Left lobe of liver (tissue), 2 donors: ENCODE measurements around the gene PADI4. TPM values are rescaled to one million over a fixed set of nuclear protein-coding genes. Genes with fewer than 3 reads are reported as not detected.

Experiments used
- ATAC-seq: fragments of 200-7000 bp; cut with Tn5 transposase; one replicate; pipeline ENCODE4 v1.9.1; 2020; ENCODE audit warnings: mild to moderate bottlenecking, moderate library complexity
- DNase-seq: peaks from one replicate; pipeline ENCODE4 v3.0.0-alpha.2; 2020; ENCODE audit warnings: low spot score
- total RNA-seq: library from RNA; stranded (reverse); gene quantifications from one replicate; pipeline ENCODE4 v1.2.1, GENCODE V29; 2021
- donor health status: DM: no; HTN: no; CAD: no; lungs with moderate emphysema.
- donor health status: DM: no; HTN: yes; CAD: no.

The PADI4 gene
- total RNA-seq, 1 donor from 2014 or later = 0.45 TPM

- ATAC-seq = no peak
- DNase-seq = no peak
Measured at GRCh38 chr1:17282836-17283235, 25.2 kb upstream of the PADI4 start.

GRCh38 chr1:17286646-17287045 is 21.4 kb upstream of the PADI4 start:
- ATAC-seq (no peak), DNase-seq (no peak)

GRCh38 chr1:17287130-17287776 is 20.7 kb upstream of the PADI4 start:
- ATAC-seq = no peak
- DNase-seq = no peak

- no peak for DNase-seq
- no peak for ATAC-seq
Measured at GRCh38 chr1:17289721-17290120, 18.3 kb upstream of the PADI4 start.

- no peak for ATAC-seq
- DNase-seq = no peak
Measured at GRCh38 chr1:17290553-17290952, 17.4 kb upstream of the PADI4 start.

- ATAC-seq (no peak), DNase-seq (no peak)
Measured at GRCh38 chr1:17292299-17293160, 15.5 kb upstream of the PADI4 start.

DNA sequence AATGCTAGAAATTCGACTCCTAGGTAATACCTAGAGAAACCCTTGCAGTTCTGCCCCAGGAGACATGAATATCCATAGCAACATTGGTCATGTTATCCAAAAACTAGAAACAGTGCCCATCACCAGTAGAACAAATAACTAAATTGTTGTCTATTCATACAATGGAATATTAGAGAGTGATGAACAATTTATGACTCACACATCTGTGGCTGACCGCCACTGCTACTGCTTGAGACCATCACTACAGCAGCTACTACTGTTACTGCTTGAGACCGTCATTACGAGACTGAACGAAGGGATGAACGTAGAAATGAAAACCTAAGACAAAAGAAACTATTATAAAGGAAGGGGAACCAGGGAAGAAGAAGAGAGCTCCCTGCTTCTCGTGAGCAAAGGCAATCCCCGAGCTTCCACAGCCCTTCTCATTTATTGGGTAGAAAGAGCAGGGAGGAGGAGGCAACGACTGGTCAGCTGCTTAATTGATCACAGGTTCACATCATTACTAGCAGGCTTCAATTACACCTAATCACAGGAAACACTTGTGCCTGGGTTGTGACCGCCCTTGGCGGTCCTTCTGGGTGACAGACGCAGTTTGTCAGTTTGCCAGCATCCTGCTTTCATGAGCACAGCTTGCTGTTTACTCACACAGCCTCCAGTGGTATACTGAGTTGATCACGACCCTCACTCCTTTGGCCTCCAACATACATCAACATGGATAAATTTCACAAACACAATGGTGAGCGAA is 14.1 kb upstream of the PADI4 start:
- no peak for ATAC-seq
- no peak for DNase-seq

- no peak for DNase-seq
- no peak for ATAC-seq
Measured at GRCh38 chr1:17295292-17295691, 12.7 kb upstream of the PADI4 start.

GRCh38 chr1:17296086-17296485 is 11.9 kb upstream of the PADI4 start:
- DNase-seq (no peak), ATAC-seq (no peak)

DNA sequence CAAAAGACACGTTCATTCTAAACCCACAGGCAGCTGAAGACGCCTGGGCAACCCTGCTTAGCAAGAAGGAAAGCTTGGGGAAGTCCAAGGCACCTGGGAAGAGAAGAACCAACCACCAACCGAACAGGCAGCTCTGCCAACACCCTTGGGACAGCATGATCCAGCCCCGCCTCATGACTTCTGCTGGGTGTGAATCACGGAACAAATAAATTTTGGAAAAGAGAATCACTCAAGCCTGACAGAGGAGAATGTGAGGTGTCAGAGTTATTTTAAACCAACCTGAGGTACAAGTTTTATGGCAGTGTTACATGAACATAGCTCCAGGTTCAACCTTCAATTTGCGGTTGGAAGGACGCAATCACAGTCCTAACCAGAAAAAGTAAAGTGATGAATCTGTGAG is 10.0 kb upstream of the PADI4 start:
- no peak for ATAC-seq
- DNase-seq = no peak

DNA sequence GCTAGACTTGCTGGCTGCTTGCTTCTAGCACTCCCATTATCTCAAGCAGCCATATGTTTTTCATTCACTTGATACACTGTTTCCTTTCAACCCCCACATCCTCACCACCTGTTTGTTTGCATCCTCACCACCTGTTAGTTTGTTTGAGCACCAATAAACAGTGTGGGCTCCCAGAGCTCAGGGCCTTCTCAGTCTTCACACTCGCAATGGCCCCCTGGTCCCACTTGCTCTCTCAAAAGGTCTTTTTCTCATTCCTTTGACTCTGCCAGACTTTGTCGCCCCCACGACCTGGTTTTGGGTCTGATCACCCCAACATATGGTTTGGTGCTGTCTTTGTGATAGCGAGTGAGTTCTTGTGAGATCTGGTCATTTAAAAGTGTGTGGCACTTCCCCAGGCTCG is 6.2 kb upstream of the PADI4 start:
- no peak for ATAC-seq

GRCh38 chr1:17304151-17304825 is 3.7 kb upstream of the PADI4 start:
- ATAC-seq = no peak
- DNase-seq = no peak

More for the DNA sequence above, 6.2 kb upstream of the PADI4 start:
- no peak for DNase-seq

DNA sequence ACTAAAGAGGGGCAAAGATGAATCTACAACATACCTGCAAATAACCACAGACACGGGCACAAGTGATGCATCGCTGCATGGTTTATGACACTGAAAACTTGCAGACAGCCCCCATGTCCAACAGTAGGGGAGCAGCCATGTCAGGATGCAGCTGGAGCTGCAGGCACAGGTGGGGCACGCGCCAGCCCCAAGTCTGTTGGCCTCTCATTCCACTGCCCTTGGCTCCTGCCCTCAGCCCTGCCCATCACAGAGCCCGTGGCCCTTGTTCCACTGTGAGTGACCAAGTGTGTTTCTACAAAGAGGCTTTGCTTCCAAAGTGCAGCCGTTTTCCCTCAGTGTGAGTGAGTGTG is 3.2 kb upstream of the PADI4 start:
- ATAC-seq = no peak
- DNase-seq = no peak

DNA sequence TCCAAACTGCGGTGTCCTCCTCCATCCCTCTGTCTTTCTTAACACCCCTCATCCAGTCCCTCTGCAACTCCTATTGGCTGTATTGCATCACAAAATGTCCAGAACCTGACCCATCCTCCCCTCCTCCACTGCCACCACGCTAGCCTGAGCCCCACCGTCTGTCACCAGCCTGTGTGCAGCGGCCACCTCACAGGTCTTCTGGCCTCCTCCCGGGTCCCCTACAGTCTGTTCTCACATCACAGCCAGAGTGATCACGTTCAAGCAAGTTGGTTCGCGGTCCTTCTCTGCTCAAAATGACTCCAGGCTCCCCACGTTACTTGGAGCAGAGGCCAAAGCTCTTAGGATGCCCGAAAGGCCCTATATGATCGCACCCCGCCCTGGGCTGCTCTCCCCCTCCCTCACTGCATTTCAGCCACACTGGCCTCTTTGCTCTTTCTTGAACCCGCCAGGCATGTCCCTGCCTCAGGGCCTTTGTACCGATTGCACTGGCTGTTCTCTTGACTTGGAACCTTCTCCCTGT is 2.4 kb upstream of the PADI4 start:
- ATAC-seq = no peak
- DNase-seq = no peak

GRCh38 chr1:17306407-17306806 is 1.6 kb upstream of the PADI4 start:
- ATAC-seq (no peak), DNase-seq (no peak)

DNA sequence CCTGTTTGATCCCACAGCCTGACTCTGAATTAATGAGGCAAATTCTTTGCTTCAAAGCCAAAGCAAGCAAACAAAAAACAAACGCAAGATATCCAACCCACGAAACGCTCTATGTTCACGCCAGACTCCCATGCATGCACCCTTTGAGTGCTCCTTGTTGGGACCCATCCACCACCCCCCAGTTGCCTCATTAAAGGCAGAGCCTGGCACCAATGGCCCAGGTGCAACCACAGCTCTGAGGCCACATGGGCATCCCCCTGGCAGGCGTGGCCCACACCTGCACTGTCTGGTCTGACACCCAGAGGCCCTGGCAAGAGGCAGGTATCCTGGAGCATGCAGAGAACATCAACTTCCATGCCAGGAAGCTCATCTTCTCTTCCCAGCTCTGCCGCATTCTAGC is 1.1 kb upstream of the PADI4 start:
- DNase-seq (no peak), ATAC-seq (no peak)

DNA sequence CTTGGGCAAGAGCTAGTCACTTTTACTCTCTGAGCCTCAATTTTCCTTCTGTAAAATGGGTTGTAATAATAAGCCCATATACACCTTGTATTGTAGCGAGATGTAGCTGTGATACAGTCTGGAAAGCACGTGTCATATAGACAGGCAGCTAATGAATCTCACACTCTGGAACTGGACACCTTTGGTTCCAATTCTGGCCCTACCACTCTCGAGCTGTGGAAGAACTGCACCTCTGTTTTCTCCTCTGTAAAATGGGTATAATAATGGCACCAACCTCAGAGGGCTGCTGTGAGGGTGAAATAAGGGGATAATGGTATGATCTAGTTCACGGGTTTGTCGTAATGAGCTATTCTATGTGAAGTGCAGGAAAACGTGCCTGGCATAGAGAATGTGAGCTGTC is 668 bp upstream of the PADI4 start:
- ATAC-seq (no peak), DNase-seq (no peak)

DNA sequence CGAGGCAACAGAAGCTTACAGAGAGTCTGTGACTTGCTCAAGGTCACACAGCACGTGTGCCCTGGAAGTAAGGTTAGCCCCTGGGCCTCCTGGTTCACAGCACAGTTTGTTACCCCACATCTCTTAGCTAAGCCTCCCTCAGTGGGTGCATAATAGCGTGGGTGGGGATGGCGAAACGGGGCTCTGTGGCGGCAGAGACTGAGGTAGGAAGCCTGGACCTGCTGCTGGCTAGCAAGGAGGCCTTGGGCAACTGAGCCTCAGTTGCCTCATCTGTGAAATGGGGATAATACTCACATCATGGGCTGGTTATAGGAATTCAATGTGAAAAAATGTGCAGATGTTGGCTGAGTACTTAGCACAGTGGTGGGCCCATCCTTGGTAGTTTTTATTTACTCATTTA is 596 bp downstream of the PADI4 start:
- ATAC-seq (no peak), DNase-seq (no peak)

DNA sequence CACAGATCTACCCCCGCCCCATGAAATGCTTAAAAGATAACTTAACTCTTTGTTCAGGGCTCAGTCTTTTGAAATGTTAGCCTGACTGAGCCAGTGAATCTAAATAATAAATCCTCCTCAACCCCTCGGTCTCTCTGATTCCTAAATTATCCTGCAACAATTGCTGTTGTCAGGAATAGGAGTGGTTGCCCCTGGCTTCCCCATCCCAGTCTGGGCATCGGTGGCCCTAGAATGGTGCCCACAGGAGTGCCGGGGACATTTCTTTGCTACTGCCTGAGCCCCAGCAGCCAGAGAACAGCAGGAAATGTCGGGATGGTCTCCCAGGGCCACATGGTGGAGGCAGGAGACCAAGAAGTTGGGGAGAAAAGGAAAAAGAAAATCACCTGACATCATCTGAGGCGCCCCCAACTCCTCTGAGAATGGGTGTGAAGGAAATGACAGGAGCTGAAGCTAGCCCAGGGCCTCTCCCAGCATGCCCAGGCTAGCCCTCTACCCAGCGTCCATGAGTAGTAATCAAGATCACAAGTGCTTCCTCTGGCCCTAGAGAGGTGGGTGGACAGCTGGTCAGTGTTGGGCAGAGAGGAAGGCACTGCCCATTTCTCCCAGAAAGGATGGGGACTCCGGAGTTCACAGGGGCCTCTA is 1.6 kb downstream of the PADI4 start:
- ATAC-seq = no peak

DNA sequence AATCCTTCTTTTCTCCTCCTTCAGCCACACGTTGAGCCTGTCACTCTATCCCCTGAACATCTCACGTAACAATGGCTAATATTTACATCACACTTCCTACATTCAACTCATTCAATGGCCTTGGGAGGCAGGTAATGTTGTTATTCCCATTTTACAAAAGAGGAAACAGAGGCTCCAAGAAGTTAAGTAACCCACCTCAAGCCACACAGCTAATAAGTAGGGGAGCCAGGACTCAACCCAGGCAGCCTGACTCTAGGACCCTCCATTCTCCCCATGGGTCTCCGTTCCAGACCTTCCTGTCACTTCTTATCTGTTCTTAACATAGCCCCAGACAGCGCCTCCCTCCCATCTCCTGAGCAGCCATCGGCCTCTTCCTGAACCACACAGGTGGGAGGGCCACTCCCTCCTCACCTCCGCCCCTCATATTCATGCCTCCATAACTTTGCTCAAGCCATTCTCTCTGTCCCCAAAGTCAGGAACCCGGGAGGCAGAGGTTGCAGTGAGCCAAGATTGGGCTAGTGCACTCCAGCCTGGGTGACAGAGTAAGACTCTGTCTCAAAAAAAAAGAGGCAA is 2.2 kb downstream of the PADI4 start:
- DNase-seq = no peak
- no peak for ATAC-seq

More for the DNA sequence above, 1.6 kb downstream of the PADI4 start:
- DNase-seq = no peak
